HG03354 (cell line): ENCODE measurements around the gene SPATA17.

Experiments
- ATAC-seq: cut with Tn5 transposase; IDR thresholded peaks from one replicate; pipeline ENCODE4 v1.9.1; 2021; ENCODE audit warnings: mild to moderate bottlenecking; ENCODE audit not compliant: unreplicated experiment, poor library complexity, severe bottlenecking

SPATA17 gene

GRCh38 chr1:217813031-217813430, 181.9 kb downstream of the SPATA17 start:
- ATAC-seq = no peak

- ATAC-seq = no peak
These were observed 206.5 kb downstream of the SPATA17 start for GRCh38 chr1:217837691-217838090.

GRCh38 chr1:217839161-217839560, 208.0 kb downstream of the SPATA17 start:
- no peak for ATAC-seq

GRCh38 chr1:217846733-217847132, 215.6 kb downstream of the SPATA17 start:
- ATAC-seq = no peak

- ATAC-seq = no peak
These were observed 216.5 kb downstream of the SPATA17 start for GRCh38 chr1:217847643-217848042.

- no peak for ATAC-seq
These were observed 225.3 kb downstream of the SPATA17 start for GRCh38 chr1:217856342-217857034.

GRCh38 chr1:217857061-217857460, 225.9 kb downstream of the SPATA17 start:
- no peak for ATAC-seq

GRCh38 chr1:217861658-217862057, 230.5 kb downstream of the SPATA17 start:
- ATAC-seq = no peak

GRCh38 chr1:217867446-217867995, 236.4 kb downstream of the SPATA17 start:
- no peak for ATAC-seq

- ATAC-seq = no peak
These were observed 240.8 kb downstream of the SPATA17 start for GRCh38 chr1:217871955-217872354.

GRCh38 chr1:217875229-217875628, 244.1 kb downstream of the SPATA17 start:
- ATAC-seq = no peak

- no peak for ATAC-seq
These were observed 245.3 kb downstream of the SPATA17 start for GRCh38 chr1:217876401-217876800.

- ATAC-seq = no peak
These were observed 245.8 kb downstream of the SPATA17 start for GRCh38 chr1:217876896-217877295.

- no peak for ATAC-seq
These were observed 250.0 kb downstream of the SPATA17 start for GRCh38 chr1:217881131-217881543.

GRCh38 chr1:217881607-217882332, 250.6 kb downstream of the SPATA17 start:
- ATAC-seq = no peak

- ATAC-seq = no peak
These were observed 254.0 kb downstream of the SPATA17 start for GRCh38 chr1:217885181-217885580.

- ATAC-seq = no peak
These were observed 257.2 kb downstream of the SPATA17 start for GRCh38 chr1:217888328-217888727.

GRCh38 chr1:217889401-217889800, 258.3 kb downstream of the SPATA17 start:
- no peak for ATAC-seq

GRCh38 chr1:217891966-217892365, 260.8 kb downstream of the SPATA17 start:
- ATAC-seq = no peak

GRCh38 chr1:217892750-217893149, 261.6 kb downstream of the SPATA17 start:
- ATAC-seq = peak; percentile 59

GRCh38 chr1:217895841-217896240, 264.7 kb downstream of the SPATA17 start:
- no peak for ATAC-seq
